ENCODE data around the gene CSMD2. TPM values are rescaled to one million over a fixed set of nuclear protein-coding genes. Genes with fewer than 3 reads are reported as not detected.

The CSMD2 gene
- polyA plus RNA-seq, 1 experiment = 2.3 TPM

GRCh38 chr1:33712186-33712585, 452.8 kb downstream of the CSMD2 start:
- POLR2A ChIA-PET = no interaction called here
- Histone ChIP-seq H3K27ac (ENCODE audit: low read depth, low read length) (no peak overlapping the region), H3K4me3 (ENCODE audit: low read depth, low read length) (no peak overlapping the region), H3K27me3 (ENCODE audit: control insufficient read depth, insufficient read depth, low read length) (no peaks in the 10 kb centered on the region), H3K9me3 (ENCODE audit: control insufficient read depth, insufficient read depth, low read length) (no peaks in the 10 kb centered on the region)
- no peak for DNase-seq (ENCODE audit: low read depth, low spot score)
- CTCF ChIA-PET = interaction anchor here (1.1 kb wide), 1 partner anchor 79 kb away, joined by 6 read pairs; no protein-coding TSS in a partner anchor
- TF ChIP-seq CTCF (IDR thresholded peaks at IDR 0.05; ENCODE audit: low read depth, low read length) = no peak

GRCh38 chr1:33711511-33711910, 453.5 kb downstream of the CSMD2 start:
- ChIA-PET POLR2A (no interaction called here), CTCF (no interaction called here)
- no peak for TF ChIP-seq CTCF (IDR thresholded peaks at IDR 0.05; ENCODE audit: low read depth, low read length)
- Histone ChIP-seq H3K27me3 (ENCODE audit: control insufficient read depth, insufficient read depth, low read length) (no peaks in the 10 kb centered on the region), H3K4me3 (ENCODE audit: low read depth, low read length) (no peak overlapping the region), H3K9me3 (ENCODE audit: control insufficient read depth, insufficient read depth, low read length) (no peaks in the 10 kb centered on the region), H3K27ac (ENCODE audit: low read depth, low read length) (no peak overlapping the region)
- no peak for DNase-seq (ENCODE audit: low read depth, low spot score)

DNA sequence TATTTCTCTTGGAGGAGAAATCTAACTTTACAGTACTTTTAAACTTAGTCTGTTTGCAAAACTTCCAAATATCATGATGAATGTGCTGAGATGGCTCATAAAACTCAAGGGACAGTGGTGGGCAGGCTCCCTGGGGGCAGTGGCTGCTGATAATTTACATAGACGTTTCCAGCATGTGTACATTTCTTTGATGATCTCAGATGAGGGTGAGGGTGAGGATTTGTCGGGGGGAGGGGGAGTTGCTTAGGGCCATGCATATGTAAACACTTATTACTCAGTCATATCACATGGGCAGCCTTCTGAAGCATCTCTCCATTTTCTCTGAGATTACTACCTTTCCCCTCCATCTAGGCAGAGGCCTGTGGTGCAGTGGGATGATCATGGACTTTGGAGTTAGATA, 454.1 kb downstream of the CSMD2 start:
- DNase-seq (ENCODE audit: low read depth, low spot score) = peak; percentile 15

DNA sequence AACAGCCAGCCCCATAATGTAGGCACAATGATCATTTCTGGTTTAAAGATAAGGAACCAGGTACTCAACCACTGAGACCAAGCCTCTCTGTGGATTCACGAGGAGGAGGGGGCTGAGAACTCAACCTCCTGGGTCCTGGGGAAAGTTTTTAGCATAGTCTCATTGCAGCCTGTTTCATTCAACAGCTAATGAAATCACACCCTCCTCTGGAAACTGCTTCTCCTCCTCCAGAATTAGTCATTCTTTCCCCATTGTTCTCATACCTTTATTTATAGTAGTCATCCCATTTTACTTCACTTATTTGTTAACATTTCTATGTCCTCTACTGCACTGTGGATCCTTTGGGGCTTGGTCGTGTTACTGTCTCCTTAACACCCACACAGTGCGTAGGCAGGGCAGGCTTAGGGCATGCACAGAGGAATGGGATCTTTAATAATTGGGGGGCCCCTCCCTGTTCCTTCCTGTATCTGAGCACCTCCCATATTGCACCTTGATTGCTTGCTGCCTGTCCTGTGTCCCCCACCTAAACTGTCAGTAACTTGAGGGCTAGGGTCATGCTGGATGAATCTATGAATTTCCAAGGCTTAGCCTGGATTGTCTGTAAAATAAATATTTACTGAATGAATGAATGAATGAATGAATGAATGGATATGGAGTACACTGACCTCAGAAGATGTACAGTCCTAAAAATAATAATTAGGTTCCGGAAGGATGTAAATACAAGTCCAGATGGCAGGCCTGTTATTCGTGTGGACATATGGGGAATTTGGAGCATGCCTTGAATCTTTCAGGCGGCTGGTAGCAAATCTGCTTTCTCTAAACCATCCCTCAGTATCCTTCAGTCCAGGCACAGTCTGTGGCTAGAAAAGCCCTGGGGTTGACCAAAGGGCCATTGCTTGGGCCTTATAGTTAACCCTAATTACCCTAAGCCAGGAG, 455.0 kb downstream of the CSMD2 start:
- H3K27me3 ChIP-seq (ENCODE audit: control insufficient read depth, insufficient read depth, low read length) = no peaks in the 10 kb centered on the region
- no peaks in the 10 kb centered on the region for H3K9me3 ChIP-seq (ENCODE audit: control insufficient read depth, insufficient read depth, low read length)
- TF ChIP-seq CTCF (IDR thresholded peaks at IDR 0.05; ENCODE audit: low read depth, low read length) = no peak
- no peak overlapping the region for H3K4me3 ChIP-seq (ENCODE audit: low read depth, low read length)
- CTCF ChIA-PET = no interaction called here
- DNase-seq (ENCODE audit: low read depth, low spot score) = no peak
- H3K27ac ChIP-seq (ENCODE audit: low read depth, low read length) = no peak overlapping the region
- POLR2A ChIA-PET = no interaction called here

More for the DNA sequence above, 454.1 kb downstream of the CSMD2 start:
- no peak for TF ChIP-seq CTCF (IDR thresholded peaks at IDR 0.05; ENCODE audit: low read depth, low read length)
- POLR2A ChIA-PET = no interaction called here
- no peaks in the 10 kb centered on the region for H3K27me3 ChIP-seq (ENCODE audit: control insufficient read depth, insufficient read depth, low read length)
- H3K9me3 ChIP-seq (ENCODE audit: control insufficient read depth, insufficient read depth, low read length) = no peaks in the 10 kb centered on the region
- H3K27ac ChIP-seq (ENCODE audit: low read depth, low read length) = no peak overlapping the region
- no peak overlapping the region for H3K4me3 ChIP-seq (ENCODE audit: low read depth, low read length)
- CTCF ChIA-PET = no interaction called here

DNA sequence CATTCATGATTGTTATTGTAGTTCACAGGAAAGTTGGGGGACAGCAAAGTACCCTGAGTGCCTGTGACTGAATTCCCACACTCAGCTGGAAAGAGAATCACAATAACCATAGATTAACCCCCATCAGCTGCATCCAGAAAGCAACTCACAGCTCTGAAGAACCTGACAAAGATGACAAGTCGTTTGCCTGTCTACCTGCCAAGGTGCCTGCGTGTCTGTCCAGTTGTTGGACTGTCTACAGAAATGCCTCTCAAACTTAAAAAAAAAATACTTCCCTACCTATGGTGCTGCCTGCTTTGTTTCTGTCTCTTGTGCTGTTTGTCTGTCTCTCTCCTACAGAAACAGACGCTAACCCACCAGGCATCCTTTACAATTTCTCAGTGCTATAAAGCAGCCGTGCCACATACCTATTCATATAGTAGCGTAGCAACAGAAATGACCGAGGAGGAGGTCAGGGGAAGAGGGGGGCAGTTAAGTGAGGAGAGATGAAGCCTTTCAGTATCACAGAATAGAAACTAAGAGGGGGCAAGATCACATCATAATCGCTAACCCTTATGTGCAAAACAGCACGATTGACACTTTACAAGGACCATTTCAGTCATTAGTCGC, 455.8 kb downstream of the CSMD2 start:
- TF ChIP-seq CTCF (IDR thresholded peaks at IDR 0.05; ENCODE audit: low read depth, low read length) = no peak
- no peak overlapping the region for H3K4me3 ChIP-seq (ENCODE audit: low read depth, low read length)
- H3K27ac ChIP-seq (ENCODE audit: low read depth, low read length) = no peak overlapping the region
- DNase-seq (ENCODE audit: low read depth, low spot score) = no peak
- no peaks in the 10 kb centered on the region for H3K9me3 ChIP-seq (ENCODE audit: control insufficient read depth, insufficient read depth, low read length)
- no peaks in the 10 kb centered on the region for H3K27me3 ChIP-seq (ENCODE audit: control insufficient read depth, insufficient read depth, low read length)
- ChIA-PET CTCF (interaction anchor here (0.6 to 1.4 kb wide), 3 partner anchors 25 to 97 kb away, joined by 4 to 6 read pairs (median 4); no protein-coding TSS in a partner anchor), POLR2A (no interaction called here)
